ENCODE data around the gene CIPC.

- TF ChIP-seq CTCF (IDR thresholded peaks at IDR 0.05) (no peak), POLR2AphosphoS5 (IDR thresholded peaks at IDR 0.05) (no peak), POLR2A (IDR thresholded peaks at IDR 0.05) (no peak)
Observed at GRCh38 chr14:77055306-77055705, 42.8 kb upstream of the CIPC start.

Data from stomach (tissue), 4 donors.